GM08714 (cell line): ENCODE measurements around the gene ANKS1B.
"Not testable (repeated sequence)": the region's sequence is repeated elsewhere in the genome, so short reads cannot be mapped to it uniquely, and the experiment has no call there.

Experiments used
- H3K4me3 ChIP-seq: fragments of 200-500 bp; sonication (Bioruptor generic); 2 replicates; pipeline ENCODE4 v1.5.1; 2014; ENCODE audit warnings: mild to moderate bottlenecking, low read length, inconsistent platforms
- ZNF274 ChIP-seq: IDR thresholded peaks from 2 replicates; pipeline ENCODE4 v1.6.1; 2012; ENCODE audit warnings: mild to moderate bottlenecking, low read depth, low read length

ANKS1B gene

GRCh38 chr12:99332936-99333591 lies 651.7 kb downstream of the ANKS1B start:
- H3K4me3 ChIP-seq = no peak overlapping the region; the same call in 1 of the 2 replicates

DNA sequence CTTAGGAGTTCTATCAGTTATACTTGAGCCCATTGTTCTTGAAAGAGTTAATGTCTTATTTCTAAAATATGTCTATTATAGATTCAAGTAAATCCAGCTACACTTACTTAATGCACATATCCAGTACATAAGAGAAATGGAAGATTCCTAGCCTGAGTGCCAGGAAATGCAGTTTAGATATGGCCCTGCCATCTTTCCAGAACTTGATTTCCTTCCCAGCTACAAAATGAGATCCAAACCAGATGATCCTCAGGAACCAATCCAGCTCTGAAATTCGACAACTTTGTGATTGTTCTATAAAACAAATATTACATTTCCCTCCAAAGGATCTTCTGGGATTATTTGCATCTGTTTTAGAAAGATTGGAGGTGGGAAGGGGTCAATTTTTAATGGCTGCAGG lies 654.5 kb downstream of the ANKS1B start:
- no peak for TF ChIP-seq ZNF274
- no peak overlapping the region for H3K4me3 ChIP-seq

More at GRCh38 chr12:99332936-99333591, 651.7 kb downstream of the ANKS1B start:
- no peak for TF ChIP-seq ZNF274

DNA sequence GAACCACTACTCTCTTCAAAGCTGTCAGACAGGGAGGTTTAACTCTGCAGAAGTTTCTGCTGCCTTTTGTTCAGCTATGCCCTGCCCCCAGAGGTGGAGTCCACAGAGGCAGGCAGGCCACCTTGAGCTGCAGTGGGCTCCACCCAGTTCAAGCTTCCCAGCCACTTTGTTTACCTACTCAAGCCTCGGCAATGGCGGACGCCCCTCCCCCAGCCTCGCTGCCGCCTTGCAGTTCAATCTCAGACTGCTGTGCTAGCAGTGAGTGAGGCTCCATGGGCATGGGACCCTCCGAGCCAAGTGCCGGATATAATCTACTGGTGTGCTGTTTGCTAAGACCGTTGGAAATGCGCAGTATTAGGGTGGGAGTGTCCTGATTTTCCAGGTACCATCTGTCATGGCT lies 663.5 kb downstream of the ANKS1B start:
- not testable (repeated sequence) for H3K4me3 ChIP-seq

- H3K4me3 ChIP-seq = no peak overlapping the region
- no peak for TF ChIP-seq ZNF274
Observed at GRCh38 chr12:99311373-99311772, 673.4 kb downstream of the ANKS1B start.

DNA sequence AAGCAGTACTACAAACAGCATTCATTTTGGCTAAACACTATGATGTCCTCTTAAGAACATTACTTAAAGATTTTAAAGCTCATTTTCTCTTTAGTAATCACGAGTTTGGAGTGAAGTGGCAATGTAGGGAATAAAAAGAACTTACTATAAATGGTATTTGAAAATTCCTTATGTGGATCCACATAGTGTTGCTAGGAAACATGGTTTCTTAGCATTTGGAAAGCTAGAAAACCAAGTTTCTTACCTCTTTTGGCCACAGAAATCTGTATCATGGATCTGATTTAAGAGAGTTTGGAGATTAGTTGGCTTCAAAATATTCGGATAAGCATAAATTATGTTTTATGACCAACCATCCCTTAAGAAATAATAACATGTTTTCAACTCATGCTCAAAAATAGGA lies 674.9 kb downstream of the ANKS1B start:
- TF ChIP-seq ZNF274 = no peak
- H3K4me3 ChIP-seq = no peak overlapping the region

GRCh38 chr12:99302874-99303273 lies 681.9 kb downstream of the ANKS1B start:
- no peak for TF ChIP-seq ZNF274
- no peak overlapping the region for H3K4me3 ChIP-seq

GRCh38 chr12:99287136-99287535 lies 697.6 kb downstream of the ANKS1B start:
- no peak overlapping the region for H3K4me3 ChIP-seq
- no peak for TF ChIP-seq ZNF274

DNA sequence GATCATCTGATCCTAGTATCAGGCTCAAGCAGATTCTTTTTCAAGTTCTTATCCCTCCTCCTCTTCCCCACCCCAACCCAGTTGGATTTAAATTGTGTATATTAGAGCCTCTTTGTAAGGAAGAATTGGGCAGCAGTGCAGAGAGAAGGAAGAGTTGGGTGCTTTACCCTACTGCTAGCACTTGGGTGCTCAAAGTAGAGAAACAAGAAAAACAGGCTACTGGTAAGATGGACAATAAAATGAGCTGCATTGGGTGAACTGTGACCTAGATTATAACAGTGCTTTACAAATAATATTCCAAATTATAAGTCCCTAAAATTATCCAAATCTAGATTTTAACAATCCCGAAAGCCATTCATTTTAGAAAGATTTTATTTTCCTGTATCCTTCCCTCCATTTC lies 700.6 kb downstream of the ANKS1B start:
- TF ChIP-seq ZNF274 = no peak
- H3K4me3 ChIP-seq = no peak overlapping the region

- no peak overlapping the region for H3K4me3 ChIP-seq
- no peak for TF ChIP-seq ZNF274
Observed at GRCh38 chr12:99282624-99283023, 702.1 kb downstream of the ANKS1B start.

- no peak for TF ChIP-seq ZNF274
- H3K4me3 ChIP-seq = no peak overlapping the region
Observed at GRCh38 chr12:99282086-99282485, 702.6 kb downstream of the ANKS1B start.

DNA sequence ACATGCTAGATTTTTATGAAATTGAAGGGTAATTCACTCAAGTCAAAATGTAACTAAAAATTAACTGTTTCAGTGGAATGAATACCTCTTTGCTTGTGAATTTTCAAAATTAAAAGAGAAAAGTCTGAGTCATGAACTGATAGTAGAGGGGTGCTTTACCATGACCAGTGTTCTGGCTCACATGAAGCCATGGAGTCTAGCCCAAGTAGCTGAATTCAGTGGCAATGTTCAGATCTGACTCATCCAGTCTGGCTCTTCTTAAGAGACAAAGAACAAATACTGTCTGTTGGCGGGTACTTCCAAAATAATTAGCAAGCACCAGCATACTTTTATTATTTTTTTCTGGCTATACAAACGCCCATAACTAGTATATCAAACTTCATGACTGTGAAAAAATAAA lies 703.5 kb downstream of the ANKS1B start:
- no peak overlapping the region for H3K4me3 ChIP-seq
- TF ChIP-seq ZNF274 = no peak

- no peak overlapping the region for H3K4me3 ChIP-seq
- no peak for TF ChIP-seq ZNF274
Observed at GRCh38 chr12:99278899-99279298, 705.8 kb downstream of the ANKS1B start.

DNA sequence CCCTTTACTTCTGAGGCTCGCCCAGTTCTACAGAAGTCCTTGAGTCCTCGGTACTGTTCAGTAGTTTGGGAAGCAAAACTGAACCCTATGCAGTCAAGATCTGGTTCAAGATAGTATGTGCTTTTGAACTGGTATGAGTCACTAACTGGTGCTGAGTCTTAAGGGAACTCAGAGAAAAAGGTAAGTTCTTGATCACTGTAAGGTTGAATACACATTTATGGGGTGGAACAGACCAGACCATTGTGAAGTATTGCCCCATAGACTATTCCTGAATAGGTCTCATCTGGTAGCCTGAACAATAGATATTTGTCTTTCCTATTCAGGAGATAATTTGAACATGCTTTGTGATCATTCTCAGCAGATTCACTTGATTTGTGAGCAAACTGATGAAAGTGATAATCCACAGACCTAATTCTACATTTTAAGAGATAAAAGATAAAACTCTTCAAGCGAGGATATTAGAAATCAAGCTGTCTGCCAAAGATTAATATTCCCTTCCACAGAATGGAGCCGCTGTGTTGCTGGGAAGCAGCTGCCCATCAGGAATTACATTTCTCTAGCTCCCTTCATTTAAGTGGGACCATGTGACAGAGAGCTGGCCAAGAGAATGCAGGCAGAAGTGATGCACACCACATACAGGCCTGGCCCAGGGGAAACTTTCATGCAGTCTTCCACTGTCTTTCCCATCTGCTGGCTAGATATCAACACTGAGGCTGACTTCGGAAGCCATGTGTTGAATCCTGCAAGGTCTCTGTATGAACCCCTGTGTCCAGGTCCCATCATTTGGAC lies 707.0 kb downstream of the ANKS1B start:
- H3K4me3 ChIP-seq = no peak overlapping the region
- TF ChIP-seq ZNF274 = no peak

DNA sequence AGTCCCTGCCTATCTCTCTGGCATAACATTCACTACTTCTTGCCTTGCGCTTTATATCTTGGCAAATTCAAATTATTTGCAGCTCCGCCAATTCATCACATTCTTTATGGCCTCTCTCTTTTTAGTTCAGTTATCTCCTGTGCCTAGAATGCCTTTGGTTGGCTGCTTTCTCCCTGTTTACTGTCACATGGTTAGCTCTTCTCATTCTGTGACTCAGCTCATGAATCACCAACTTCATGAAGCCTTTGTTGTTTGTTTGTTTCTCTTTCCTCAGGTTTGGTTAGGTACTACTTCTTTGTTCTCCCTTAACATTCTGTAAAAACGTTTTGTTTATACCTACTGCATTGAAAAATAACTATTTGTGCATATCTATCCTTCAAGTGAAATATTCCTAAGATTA lies 713.7 kb downstream of the ANKS1B start:
- H3K4me3 ChIP-seq = no peak overlapping the region
- TF ChIP-seq ZNF274 = no peak

DNA sequence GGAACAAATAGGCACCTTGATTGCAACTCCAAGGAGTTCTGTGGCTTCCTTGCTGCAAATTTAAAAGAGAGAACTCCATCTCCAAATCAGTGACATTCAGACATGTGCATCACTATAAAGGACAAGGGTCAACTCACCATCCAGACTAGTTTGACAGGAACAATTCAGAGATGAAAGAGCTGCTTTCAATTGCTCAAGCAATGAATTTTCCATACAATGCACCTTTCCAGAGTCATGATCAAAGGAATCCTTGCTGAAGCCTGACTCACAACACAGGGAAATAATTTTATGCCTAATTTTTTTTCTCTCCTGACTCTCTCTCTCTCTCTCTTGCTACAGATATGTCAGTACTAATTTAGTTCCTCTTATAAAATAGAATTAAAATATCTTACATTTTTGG lies 717.7 kb downstream of the ANKS1B start:
- no peak overlapping the region for H3K4me3 ChIP-seq
- no peak for TF ChIP-seq ZNF274
